NB4 (cell line): ENCODE data around the gene CELA3A.
"Not testable (repeated sequence)": the region's sequence is repeated elsewhere in the genome, so short reads cannot be mapped to it uniquely, and the experiment has no call there.

ENCODE experiments used
- POLR2A ChIP-seq: IDR thresholded peaks from 2 replicates; pipeline ENCODE4 v1.6.1; 2011; ENCODE audit warnings: mild to moderate bottlenecking; ENCODE audit not compliant: insufficient read length; ENCODE audit errors: extremely low read depth
- TF ChIP-seq, protein P1 (sequence below): IDR thresholded peaks from one replicate; pipeline ENCODE4 v1.5.1; 2012; ENCODE audit warnings: low read depth, low read length
- TF ChIP-seq, protein P2 (sequence below): IDR thresholded peaks from 2 replicates; pipeline ENCODE4 v1.6.1; 2011; ENCODE audit warnings: low read depth, low read length

DNA sequence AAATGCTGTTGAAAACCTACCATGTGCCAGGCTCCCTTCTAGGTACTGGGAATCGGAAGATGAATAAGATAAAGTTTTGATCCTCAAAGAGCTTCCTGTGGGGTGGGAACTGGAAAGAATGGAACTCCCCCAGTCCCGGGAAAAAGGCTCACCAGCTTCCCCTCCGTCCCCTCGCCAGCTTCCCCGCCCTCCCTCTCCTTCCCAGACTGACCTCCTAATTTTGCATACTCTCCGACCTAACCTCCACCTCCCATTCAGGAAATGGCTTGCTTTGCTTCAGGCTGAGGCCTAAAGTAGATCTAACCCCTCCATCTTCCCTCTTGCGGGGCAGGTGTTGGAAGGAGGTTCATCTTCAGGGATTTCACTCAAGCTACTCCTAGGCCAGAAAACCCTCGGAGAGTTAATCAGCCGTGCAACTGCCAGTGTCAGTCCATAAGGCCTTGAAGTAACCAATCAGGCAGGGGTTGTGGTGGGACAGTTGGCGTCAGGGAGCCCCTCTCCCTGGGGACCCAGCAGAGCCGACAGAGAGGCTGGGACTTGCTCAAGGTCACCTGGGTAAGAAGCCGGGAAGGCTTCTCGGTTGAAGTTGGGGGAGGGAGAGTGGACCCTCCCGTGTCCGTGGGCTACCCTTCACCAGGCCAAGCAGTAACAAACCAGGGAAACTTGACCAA is 2.7 kb upstream of the CELA3A start:
- TF ChIP-seq, protein P1, sequence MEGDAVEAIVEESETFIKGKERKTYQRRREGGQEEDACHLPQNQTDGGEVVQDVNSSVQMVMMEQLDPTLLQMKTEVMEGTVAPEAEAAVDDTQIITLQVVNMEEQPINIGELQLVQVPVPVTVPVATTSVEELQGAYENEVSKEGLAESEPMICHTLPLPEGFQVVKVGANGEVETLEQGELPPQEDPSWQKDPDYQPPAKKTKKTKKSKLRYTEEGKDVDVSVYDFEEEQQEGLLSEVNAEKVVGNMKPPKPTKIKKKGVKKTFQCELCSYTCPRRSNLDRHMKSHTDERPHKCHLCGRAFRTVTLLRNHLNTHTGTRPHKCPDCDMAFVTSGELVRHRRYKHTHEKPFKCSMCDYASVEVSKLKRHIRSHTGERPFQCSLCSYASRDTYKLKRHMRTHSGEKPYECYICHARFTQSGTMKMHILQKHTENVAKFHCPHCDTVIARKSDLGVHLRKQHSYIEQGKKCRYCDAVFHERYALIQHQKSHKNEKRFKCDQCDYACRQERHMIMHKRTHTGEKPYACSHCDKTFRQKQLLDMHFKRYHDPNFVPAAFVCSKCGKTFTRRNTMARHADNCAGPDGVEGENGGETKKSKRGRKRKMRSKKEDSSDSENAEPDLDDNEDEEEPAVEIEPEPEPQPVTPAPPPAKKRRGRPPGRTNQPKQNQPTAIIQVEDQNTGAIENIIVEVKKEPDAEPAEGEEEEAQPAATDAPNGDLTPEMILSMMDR, result not testable (repeated sequence)
- not testable (repeated sequence) for TF ChIP-seq POLR2A
- TF ChIP-seq, protein P2, sequence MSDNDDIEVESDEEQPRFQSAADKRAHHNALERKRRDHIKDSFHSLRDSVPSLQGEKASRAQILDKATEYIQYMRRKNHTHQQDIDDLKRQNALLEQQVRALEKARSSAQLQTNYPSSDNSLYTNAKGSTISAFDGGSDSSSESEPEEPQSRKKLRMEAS, result not testable (repeated sequence)
